ENCODE data around the gene IPPK.
A peak's percentile ranks its signal among the peaks of the same experiment; 100 is the strongest.

Gene IPPK

GRCh38 chr9:92637326-92637725 is 32.6 kb downstream of the IPPK start:
- no peak for DNase-seq (ENCODE audit: extremely low read depth, low read depth)
- no peak for TF ChIP-seq CTCF (IDR thresholded peaks at IDR 0.05; ENCODE audit: low read depth, low read length, missing control alignments)
- no peak overlapping the region for H3K4me3 ChIP-seq (replicated peaks; ENCODE audit: low read depth, low read length)

- H3K4me3 ChIP-seq (replicated peaks; ENCODE audit: low read depth, low read length), result no peak overlapping the region
- DNase-seq (ENCODE audit: extremely low read depth, low read depth), result no peak
- TF ChIP-seq CTCF (IDR thresholded peaks at IDR 0.05; ENCODE audit: low read depth, low read length, missing control alignments), result peak; percentile 15
Measured at GRCh38 chr9:92636627-92637026, 33.3 kb downstream of the IPPK start.

GRCh38 chr9:92635760-92636159 is 34.2 kb downstream of the IPPK start:
- H3K4me3 ChIP-seq (replicated peaks; ENCODE audit: low read depth, low read length), result no peak overlapping the region
- no peak for DNase-seq (ENCODE audit: extremely low read depth, low read depth)
- TF ChIP-seq CTCF (IDR thresholded peaks at IDR 0.05; ENCODE audit: low read depth, low read length, missing control alignments), result no peak

- peak; percentile 52 for DNase-seq (ENCODE audit: extremely low read depth, low read depth)
- TF ChIP-seq CTCF (IDR thresholded peaks at IDR 0.05; ENCODE audit: low read depth, low read length, missing control alignments), result peak; percentile 97
- no peak overlapping the region for H3K4me3 ChIP-seq (replicated peaks; ENCODE audit: low read depth, low read length)
Measured at GRCh38 chr9:92634712-92635605, 35.0 kb downstream of the IPPK start.

GRCh38 chr9:92633614-92634278 is 36.2 kb downstream of the IPPK start:
- no peak for DNase-seq (ENCODE audit: extremely low read depth, low read depth)
- TF ChIP-seq CTCF (IDR thresholded peaks at IDR 0.05; ENCODE audit: low read depth, low read length, missing control alignments), result no peak
- H3K4me3 ChIP-seq (replicated peaks; ENCODE audit: low read depth, low read length), result no peak overlapping the region

- H3K4me3 ChIP-seq (replicated peaks; ENCODE audit: low read depth, low read length), result no peak overlapping the region
Measured at GRCh38 chr9:92632641-92633040, 37.3 kb downstream of the IPPK start.

More at GRCh38 chr9:92632641-92633040, 37.3 kb downstream of the IPPK start:
- no peak for DNase-seq (ENCODE audit: extremely low read depth, low read depth)
- no peak for TF ChIP-seq CTCF (IDR thresholded peaks at IDR 0.05; ENCODE audit: low read depth, low read length, missing control alignments)

All from HFF-Myc (cell line).